Calu3 (cell line): Measurements from ENCODE around the gene TSPAN19. TPM values are rescaled to one million over a fixed set of nuclear protein-coding genes. Genes with fewer than 3 reads are reported as not detected.

ENCODE experiments used
- BruUV-seq: library from RNA; stranded (reverse); fragments of 400-500 nt; replicated peaks from 2 replicates; lab custom pipeline; 2021; lab: Mats Ljungman, UMichigan
- CTCF ChIA-PET: fragments of 300-600 bp; sonication (Branson Sonifier 250); formaldehyde crosslinking; loops from one replicate; lab custom pipeline; 2022; ENCODE audit warnings: antibody characterized with exemption; lab: Charles Lee
- DNase-seq: peaks from one replicate; pipeline ENCODE4 v3.0.0; 2022
- H3K27ac Mint-ChIP-seq: one replicate; pipeline ENCODE4 v1.8.0; 2022; ENCODE audit warnings: mixed read lengths; ENCODE audit not compliant: unreplicated experiment
- H3K27me3 Mint-ChIP-seq: one replicate; pipeline ENCODE4 v1.8.0; 2022; ENCODE audit warnings: mixed read lengths; ENCODE audit not compliant: unreplicated experiment
- H3K36me3 Mint-ChIP-seq: one replicate; pipeline ENCODE4 v1.8.0; 2022; ENCODE audit warnings: mild to moderate bottlenecking, moderate library complexity, mixed read lengths; ENCODE audit not compliant: insufficient read depth, unreplicated experiment
- H3K4me1 Mint-ChIP-seq: one replicate; pipeline ENCODE4 v1.8.0; 2022; ENCODE audit warnings: mild to moderate bottlenecking, low read depth, mixed read lengths; ENCODE audit not compliant: unreplicated experiment
- H3K4me3 Mint-ChIP-seq: one replicate; pipeline ENCODE4 v1.8.0; 2022; ENCODE audit warnings: mild to moderate bottlenecking, low read depth, moderate library complexity, mixed read lengths; ENCODE audit not compliant: unreplicated experiment
- H3K9me3 Mint-ChIP-seq: one replicate; pipeline ENCODE4 v1.8.0; 2022; ENCODE audit warnings: low read depth, mixed read lengths; ENCODE audit not compliant: unreplicated experiment
- CTCF ChIP-seq: fragments of 200-600 bp; IDR thresholded peaks from one replicate; pipeline ENCODE4 v1.8.0; 2022; ENCODE audit warnings: antibody characterized with exemption; ENCODE audit not compliant: unreplicated experiment
- intact Hi-C: fragments of 100-400 bp; cut with micrococcal nuclease; formaldehyde crosslinking; loops from one replicate; pipeline ENCODE4 v1.10.0; 2022; ENCODE audit not compliant: unreplicated experiment
- total RNA-seq: library from RNA; stranded (reverse); gene quantifications from 2 replicates; pipeline ENCODE4 v1.2.3, GENCODE V29; 2022

The TSPAN19 gene
- total RNA-seq, 1 experiment from 2014 or later, result not detected

- Mint-ChIP-seq H3K4me3 (no peak overlapping the region), H3K4me1 (peaks cover 21% of the 10 kb centered on the region), H3K27me3 (no peaks in the 10 kb centered on the region), H3K36me3 (no peaks in the 10 kb centered on the region), H3K9me3 (peaks cover 3% of the 10 kb centered on the region), H3K27ac (no peak overlapping the region)
- intact Hi-C loops, result no loop called here
- BruUV-seq, result no TSS peak
- CTCF ChIA-PET, result interaction anchor here (0.6 kb wide), 1 partner anchor 979 kb away, joined by 3 read pairs; no protein-coding TSS in a partner anchor
- no peak for DNase-seq
- no peak for TF ChIP-seq CTCF
Observed at GRCh38 chr12:84996759-84997158, 39.3 kb downstream of the TSPAN19 start.

- intact Hi-C loops, result no loop called here
Observed at GRCh38 chr12:84995641-84996040, 40.4 kb downstream of the TSPAN19 start.

GRCh38 chr12:84994426-84994825, 41.7 kb downstream of the TSPAN19 start:
- Mint-ChIP-seq H3K36me3 (no peaks in the 10 kb centered on the region), H3K4me1 (peaks cover 21% of the 10 kb centered on the region), H3K9me3 (peaks cover 3% of the 10 kb centered on the region), H3K27ac (no peak overlapping the region), H3K27me3 (no peaks in the 10 kb centered on the region), H3K4me3 (no peak overlapping the region)
- CTCF ChIA-PET, result interaction anchor here (0.7 kb wide), 1 partner anchor 114 kb away, joined by 5 read pairs; no protein-coding TSS in a partner anchor
- no peak for TF ChIP-seq CTCF
- intact Hi-C loops, result no loop called here
- no peak for DNase-seq
- BruUV-seq, result no TSS peak

More at GRCh38 chr12:84995641-84996040, 40.4 kb downstream of the TSPAN19 start:
- no peak for TF ChIP-seq CTCF
- BruUV-seq, result no TSS peak
- CTCF ChIA-PET, result no interaction called here
- no peaks in the 10 kb centered on the region for H3K36me3 Mint-ChIP-seq
- H3K4me1 Mint-ChIP-seq, result peaks cover 21% of the 10 kb centered on the region
- H3K9me3 Mint-ChIP-seq, result peaks cover 3% of the 10 kb centered on the region
- H3K27me3 Mint-ChIP-seq, result no peaks in the 10 kb centered on the region
- no peak for DNase-seq
- H3K27ac Mint-ChIP-seq, result no peak overlapping the region
- H3K4me3 Mint-ChIP-seq, result no peak overlapping the region

GRCh38 chr12:84986586-84986985, 49.5 kb downstream of the TSPAN19 start:
- Mint-ChIP-seq H3K27ac (no peak overlapping the region), H3K4me3 (no peak overlapping the region), H3K4me1 (no peaks in the 10 kb centered on the region), H3K36me3 (no peaks in the 10 kb centered on the region), H3K9me3 (no peaks in the 10 kb centered on the region), H3K27me3 (no peaks in the 10 kb centered on the region)
- no peak for DNase-seq
- intact Hi-C loops, result no loop called here
- no peak for TF ChIP-seq CTCF
- BruUV-seq, result no TSS peak
- CTCF ChIA-PET, result interaction anchor here (1.2 kb wide), 1 partner anchor 999 kb away, joined by 4 read pairs; no protein-coding TSS in a partner anchor
